ENCODE data around the gene NDUFS7.
A peak's percentile ranks its signal among the peaks of the same experiment; 100 is the strongest.
"Not testable (repeated sequence)": the region's sequence is repeated elsewhere in the genome, so short reads cannot be mapped to it uniquely, and the experiment has no call there.

Gene NDUFS7

DNA sequence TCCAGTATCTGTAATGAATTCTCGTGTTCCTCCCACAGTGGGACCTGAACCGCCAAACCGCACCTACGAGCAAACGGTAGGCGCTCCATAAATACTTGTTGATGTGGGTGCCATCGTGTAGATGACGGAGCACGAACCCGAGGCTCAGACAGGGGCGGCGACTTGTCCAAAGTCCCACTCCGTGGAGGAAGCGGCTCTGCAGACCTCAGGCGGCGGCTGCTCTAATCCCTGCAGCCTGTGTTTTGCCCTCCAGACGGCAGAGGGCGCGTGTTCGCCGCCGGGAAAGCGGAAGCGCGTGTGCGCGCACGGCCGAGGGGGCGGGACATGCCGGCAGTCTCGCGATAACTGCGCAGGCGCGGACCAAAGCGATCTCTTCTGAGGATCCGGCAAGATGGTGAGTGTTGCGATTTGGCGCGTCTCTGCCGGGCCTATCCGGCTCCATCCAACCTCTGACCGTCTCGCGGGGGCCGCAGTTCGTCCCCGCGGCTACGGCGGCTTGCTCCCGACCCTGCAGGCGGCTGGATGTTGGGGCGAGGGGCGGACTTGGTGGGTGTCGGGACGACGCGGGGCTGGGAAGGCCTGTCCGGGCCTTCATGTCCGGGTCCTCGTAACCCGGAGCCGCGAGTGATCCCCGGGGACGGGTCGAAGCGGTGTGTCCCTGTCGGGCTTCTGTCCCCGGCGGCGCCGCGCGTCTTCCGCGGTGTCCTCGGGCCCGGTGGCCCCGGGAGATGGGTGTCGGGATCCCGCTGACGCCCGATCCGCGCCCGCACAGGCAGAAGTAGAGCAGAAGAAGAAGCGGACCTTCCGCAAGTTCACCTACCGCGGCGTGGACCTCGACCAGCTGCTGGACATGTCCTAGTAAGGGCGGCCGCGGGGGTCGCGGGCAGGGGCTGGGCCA is 54.6 kb downstream of the NDUFS7 start, which contains the start of gene RPS15:
RPS15 (plus strand) TSS at position 362 of the 898 bp plus-strand sequence; CDS start at position 392, 30 bp downstream.
- DNase-seq (ENCODE audit: low read depth) = peak; percentile 80
- peak within 1 kb of the TSS; percentile 92 for H3K4me3 ChIP-seq (ENCODE audit: control insufficient read depth, low read depth, low read length)
- TF ChIP-seq, protein P1, sequence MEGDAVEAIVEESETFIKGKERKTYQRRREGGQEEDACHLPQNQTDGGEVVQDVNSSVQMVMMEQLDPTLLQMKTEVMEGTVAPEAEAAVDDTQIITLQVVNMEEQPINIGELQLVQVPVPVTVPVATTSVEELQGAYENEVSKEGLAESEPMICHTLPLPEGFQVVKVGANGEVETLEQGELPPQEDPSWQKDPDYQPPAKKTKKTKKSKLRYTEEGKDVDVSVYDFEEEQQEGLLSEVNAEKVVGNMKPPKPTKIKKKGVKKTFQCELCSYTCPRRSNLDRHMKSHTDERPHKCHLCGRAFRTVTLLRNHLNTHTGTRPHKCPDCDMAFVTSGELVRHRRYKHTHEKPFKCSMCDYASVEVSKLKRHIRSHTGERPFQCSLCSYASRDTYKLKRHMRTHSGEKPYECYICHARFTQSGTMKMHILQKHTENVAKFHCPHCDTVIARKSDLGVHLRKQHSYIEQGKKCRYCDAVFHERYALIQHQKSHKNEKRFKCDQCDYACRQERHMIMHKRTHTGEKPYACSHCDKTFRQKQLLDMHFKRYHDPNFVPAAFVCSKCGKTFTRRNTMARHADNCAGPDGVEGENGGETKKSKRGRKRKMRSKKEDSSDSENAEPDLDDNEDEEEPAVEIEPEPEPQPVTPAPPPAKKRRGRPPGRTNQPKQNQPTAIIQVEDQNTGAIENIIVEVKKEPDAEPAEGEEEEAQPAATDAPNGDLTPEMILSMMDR (IDR thresholded peaks at IDR 0.05; ENCODE audit: control insufficient read depth, insufficient read depth, low read depth, low read length, missing control alignments) = peak; percentile 94

DNA sequence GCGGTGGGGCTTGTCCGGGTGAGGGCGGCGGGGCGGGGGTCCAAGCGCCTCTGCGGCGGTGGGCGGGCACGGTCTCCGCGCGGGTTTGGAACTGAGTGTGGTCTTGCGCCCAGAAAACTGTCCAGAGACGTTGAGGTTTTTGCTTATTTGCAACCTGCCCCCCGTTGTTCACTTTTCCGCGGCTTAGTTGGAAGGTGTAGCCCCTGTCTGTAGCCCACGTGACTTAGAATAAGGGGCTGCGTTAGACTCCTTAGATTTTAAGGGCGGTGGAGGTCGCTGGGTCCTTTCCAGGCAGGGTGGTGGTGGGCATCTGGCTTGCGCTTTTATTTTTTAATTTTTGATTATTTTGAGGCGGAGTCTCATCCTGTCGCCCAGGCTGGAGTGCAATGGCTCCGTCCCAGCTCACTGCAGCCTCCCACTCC is 55.2 kb downstream of the NDUFS7 start:
- TF ChIP-seq, protein P1 (IDR thresholded peaks at IDR 0.05; ENCODE audit: control insufficient read depth, insufficient read depth, low read depth, low read length, missing control alignments) = no peak
- H3K4me3 ChIP-seq (ENCODE audit: control insufficient read depth, low read depth, low read length) = peak overlapping the region; percentile 92
- no peak for DNase-seq (ENCODE audit: low read depth)

DNA sequence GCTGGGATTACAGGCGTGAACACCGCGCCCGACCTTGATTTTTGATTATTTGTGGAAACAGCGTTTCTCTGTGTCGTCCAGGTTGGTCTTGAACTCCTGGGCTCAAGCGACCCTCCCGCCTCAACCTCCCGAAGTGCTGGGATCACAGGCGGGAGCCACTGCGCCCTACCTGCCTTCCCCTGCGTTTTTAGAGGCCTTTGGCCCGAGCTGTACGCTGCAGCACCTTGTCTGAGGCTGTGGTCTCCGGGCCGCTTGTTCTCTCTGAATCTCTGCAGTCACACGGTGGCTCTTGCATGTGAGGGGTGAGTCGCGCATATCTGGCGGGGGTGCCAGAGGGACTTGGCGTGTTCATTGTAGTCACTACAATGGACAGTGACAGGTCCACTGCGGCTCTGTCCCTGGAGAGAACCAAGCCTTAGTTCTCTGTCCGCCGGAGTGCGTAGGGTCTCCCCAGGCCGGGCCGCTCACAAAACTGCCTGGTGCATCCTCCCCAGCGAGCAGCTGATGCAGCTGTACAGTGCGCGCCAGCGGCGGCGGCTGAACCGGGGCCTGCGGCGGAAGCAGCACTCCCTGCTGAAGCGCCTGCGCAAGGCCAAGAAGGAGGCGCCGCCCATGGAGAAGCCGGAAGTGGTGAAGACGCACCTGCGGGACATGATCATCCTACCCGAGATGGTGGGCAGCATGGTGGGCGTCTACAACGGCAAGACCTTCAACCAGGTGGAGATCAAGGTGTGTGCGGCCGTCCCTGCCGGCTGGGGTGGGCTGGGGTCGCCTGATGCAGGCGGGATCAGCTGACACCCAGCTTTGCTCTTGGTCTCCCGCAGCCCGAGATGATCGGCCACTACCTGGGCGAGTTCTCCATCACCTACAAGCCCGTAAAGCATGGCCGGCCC is 56.1 kb downstream of the NDUFS7 start:
- not testable (repeated sequence) for DNase-seq (ENCODE audit: low read depth)
- peak overlapping the region; percentile 92 for H3K4me3 ChIP-seq (ENCODE audit: control insufficient read depth, low read depth, low read length)

DNA sequence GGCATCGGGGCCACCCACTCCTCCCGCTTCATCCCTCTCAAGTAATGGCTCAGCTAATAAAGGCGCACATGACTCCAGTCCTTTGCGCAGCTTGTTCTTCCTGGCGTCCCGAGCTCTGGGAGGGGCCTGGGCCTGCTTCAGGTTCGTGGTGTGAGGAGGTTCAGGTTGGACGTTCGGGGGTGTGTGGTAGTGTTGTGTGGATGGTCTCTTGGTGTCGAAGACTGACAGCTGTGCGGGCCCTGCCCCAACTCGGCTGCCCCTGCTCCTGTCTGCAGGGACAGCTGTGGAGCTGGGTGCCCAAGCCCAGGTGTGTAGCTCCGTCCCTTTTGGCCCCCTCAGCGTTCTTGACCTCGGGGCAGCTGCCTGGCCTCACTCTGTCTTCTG is 56.7 kb downstream of the NDUFS7 start:
- no peak overlapping the region for H3K4me3 ChIP-seq (ENCODE audit: control insufficient read depth, low read depth, low read length)
- TF ChIP-seq, protein P1 (IDR thresholded peaks at IDR 0.05; ENCODE audit: control insufficient read depth, insufficient read depth, low read depth, low read length, missing control alignments) = no peak
- no peak for DNase-seq (ENCODE audit: low read depth)

DNA sequence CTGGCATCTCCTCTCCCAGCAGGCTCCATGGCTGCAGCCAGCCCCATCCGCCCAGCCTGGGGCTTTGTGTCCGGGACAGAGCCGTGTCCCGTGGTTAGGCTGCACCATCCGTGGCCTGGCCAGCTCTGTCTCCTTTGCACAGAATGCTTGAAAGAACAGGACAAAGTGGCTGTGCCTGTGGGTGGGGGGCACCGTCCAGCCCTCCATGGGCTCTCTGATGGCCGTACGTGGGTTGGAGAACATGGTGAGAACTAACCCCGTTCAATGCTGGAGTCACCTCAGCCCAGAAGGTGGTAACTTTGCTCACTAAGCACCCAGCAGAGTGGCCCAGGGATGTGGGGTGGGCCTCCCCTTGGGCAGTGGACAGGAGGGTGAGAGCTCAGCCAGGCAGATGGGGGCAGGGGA is 57.3 kb downstream of the NDUFS7 start:
- no peak for DNase-seq (ENCODE audit: low read depth)
- H3K4me3 ChIP-seq (ENCODE audit: control insufficient read depth, low read depth, low read length) = no peak overlapping the region
- TF ChIP-seq, protein P1 (IDR thresholded peaks at IDR 0.05; ENCODE audit: control insufficient read depth, insufficient read depth, low read depth, low read length, missing control alignments) = no peak

DNA sequence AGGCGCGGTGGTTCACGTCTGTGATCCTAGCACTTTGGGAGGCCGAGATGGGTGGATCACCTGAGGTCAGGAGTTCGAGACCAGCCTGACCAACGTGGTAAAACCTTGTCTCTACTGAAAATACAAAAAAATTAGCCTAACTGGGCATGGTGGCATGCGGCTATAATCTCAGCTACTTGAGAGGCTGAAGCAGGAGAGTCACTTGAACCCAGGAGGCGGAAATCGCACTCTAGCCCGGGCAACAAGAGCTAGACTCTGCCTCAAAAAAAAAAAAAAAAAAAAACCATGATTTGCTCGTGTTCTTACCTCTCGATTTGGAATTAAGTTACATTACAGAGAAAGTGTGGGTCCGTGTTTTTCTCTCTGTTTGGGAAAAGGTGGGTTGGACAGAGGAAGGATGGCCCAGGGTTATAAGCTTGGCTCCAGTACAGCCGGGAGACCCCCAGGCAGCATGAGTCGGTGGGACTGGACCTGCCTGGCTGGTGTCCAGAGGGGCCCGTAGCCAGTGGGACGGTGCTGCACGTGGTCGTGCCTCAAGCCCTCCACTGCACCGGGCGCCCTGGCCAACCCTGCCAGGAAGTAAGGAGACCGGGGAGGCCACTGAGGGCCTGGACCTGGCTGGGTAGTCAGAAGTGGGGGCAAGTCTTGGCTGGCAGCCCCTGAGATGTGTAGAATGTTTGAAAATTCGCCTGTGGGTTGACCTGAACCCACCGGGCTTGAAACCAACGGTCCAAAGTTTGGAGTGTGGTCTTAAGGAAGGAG is 58.2 kb downstream of the NDUFS7 start:
- TF ChIP-seq, protein P1 (IDR thresholded peaks at IDR 0.05; ENCODE audit: control insufficient read depth, insufficient read depth, low read depth, low read length, missing control alignments) = no peak
- H3K4me3 ChIP-seq (ENCODE audit: control insufficient read depth, low read depth, low read length) = no peak overlapping the region
- DNase-seq (ENCODE audit: low read depth) = no peak

Measured in AG09309 (cell line).